ENCODE data around the gene MSGN1. TPM values are rescaled to one million over a fixed set of nuclear protein-coding genes. Genes with fewer than 3 reads are reported as not detected.
A peak's percentile ranks its signal among the peaks of the same experiment; 100 is the strongest.

Gene MSGN1
- total and polyA plus RNA-seq, 3 experiments from 2014 or later = not detected

DNA sequence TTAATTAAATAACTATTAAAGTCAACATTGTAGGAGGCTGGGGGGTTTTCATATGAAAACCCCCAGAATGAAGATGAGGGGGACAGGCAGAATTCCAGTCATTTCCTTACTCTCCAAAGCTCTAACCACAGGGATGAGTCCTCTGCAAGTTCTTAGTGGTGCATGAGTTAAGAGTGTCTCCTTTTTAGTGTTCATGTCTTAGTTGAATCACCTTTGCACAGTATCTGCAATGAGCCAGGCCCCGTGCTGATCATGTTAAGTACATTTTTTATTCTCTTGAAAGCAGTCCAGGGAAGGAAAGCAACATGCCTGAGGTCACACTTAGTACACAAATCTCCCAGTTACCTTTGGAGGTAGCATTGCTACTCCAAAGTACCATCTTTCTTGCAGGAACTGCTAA lies 25.7 kb upstream of the MSGN1 start:
- Mint-ChIP-seq H3K27ac (no peak overlapping the region), H3K4me3 (no peak overlapping the region), H3K27me3 (peaks cover 6 to 46% of the 10 kb centered on the region in 2 donors), H3K4me1 (no peaks in the 10 kb centered on the region), H3K36me3 (no peaks in the 10 kb centered on the region), H3K9me3 (no peaks in the 10 kb centered on the region)
- Histone ChIP-seq H3K36me3 (ENCODE audit: insufficient read depth, low read length) (no peaks in the 10 kb centered on the region), H3K9me3 (ENCODE audit: low read length) (no peaks in the 10 kb centered on the region), H3K27ac (ENCODE audit: low read depth, low read length) (no peak overlapping the region), H3K27me3 (ENCODE audit: insufficient read depth, low read length, poor library complexity, severe bottlenecking) (peaks cover 12% of the 10 kb centered on the region), H3K4me1 (ENCODE audit: insufficient read depth, low read length) (no peaks in the 10 kb centered on the region), H3K4me3 (ENCODE audit: low read length) (no peak overlapping the region)
- no peak for DNase-seq
- ChIA-PET POLR2A (no interaction called here), CTCF (no interaction called here)

DNA sequence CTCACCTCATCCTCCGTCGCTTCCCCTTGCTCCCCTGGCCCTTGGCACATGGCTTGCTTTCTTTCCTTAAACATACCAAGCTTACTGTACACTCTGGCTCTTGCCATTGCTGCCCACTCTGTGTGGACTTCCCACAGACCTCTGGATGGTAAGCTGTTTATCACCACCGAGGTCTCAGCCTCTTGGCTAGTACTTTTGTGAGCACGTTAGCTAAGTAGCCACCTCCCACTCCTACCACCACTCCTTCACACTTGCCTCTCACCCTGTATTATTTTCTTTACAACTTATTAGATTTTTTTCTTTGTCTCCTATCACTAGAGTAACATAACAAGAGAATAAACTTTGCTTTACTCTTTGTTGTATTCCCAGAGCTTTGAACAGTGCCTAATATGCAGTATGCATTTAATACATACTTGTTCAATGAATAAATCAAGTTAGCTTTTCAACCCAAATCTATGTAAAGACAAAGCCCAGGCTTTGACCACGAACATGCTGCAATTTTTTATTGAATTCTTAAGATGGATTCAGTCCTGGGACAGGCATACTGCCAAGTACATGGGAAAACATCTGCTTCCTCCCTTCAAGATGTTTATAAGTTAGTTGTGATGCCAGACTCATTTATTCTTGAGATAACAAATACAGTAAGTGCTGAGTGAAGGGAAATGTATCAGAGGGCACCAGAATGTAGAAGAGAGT lies 25.0 kb upstream of the MSGN1 start:
- no peaks in the 10 kb centered on the region for H3K36me3 Mint-ChIP-seq
- Histone ChIP-seq H3K27ac (ENCODE audit: low read depth, low read length) (no peak overlapping the region), H3K4me3 (ENCODE audit: low read length) (no peak overlapping the region), H3K9me3 (ENCODE audit: low read length) (no peaks in the 10 kb centered on the region), H3K36me3 (ENCODE audit: insufficient read depth, low read length) (no peaks in the 10 kb centered on the region), H3K27me3 (ENCODE audit: insufficient read depth, low read length, poor library complexity, severe bottlenecking) (peaks cover 12% of the 10 kb centered on the region), H3K4me1 (ENCODE audit: insufficient read depth, low read length) (no peaks in the 10 kb centered on the region)
- no peaks in the 10 kb centered on the region for H3K4me1 Mint-ChIP-seq
- H3K9me3 Mint-ChIP-seq = no peaks in the 10 kb centered on the region
- no peak overlapping the region for H3K4me3 Mint-ChIP-seq
- H3K27me3 Mint-ChIP-seq = peaks cover 6 to 48% of the 10 kb centered on the region in 2 donors
- peak overlapping the region in 1 of 8 donors; percentile 3 for H3K27ac Mint-ChIP-seq
- no peak for DNase-seq
- POLR2A ChIA-PET = no interaction called here
- CTCF ChIA-PET = no interaction called here

DNA sequence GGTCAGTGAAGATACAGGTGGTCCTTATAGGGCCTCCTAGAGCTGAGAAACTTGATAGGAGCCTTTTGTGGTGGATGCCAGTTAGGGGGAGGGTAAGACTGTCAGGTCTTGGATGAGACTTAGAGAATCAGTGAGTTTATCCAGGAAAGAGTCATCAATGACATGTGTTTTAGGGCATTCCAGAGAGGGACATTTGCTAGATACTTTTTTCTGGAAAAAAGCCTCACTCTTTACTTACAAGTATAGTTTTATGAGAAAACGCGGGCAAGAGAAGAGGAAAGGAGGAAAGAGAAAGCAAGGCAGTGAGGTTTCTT lies 24.5 kb upstream of the MSGN1 start:
- no peaks in the 10 kb centered on the region for H3K36me3 ChIP-seq (ENCODE audit: insufficient read depth, low read length)
- peaks cover 12% of the 10 kb centered on the region for H3K27me3 ChIP-seq (ENCODE audit: insufficient read depth, low read length, poor library complexity, severe bottlenecking)
- POLR2A ChIA-PET = no interaction called here
- CTCF ChIA-PET = no interaction called here
- no peaks in the 10 kb centered on the region for H3K9me3 ChIP-seq (ENCODE audit: low read length)
- H3K27ac ChIP-seq (ENCODE audit: low read depth, low read length) = no peak overlapping the region
- Mint-ChIP-seq H3K36me3 (no peaks in the 10 kb centered on the region), H3K27ac (peak overlapping the region in 1 of 8 donors; percentile 3), H3K4me3 (no peak overlapping the region), H3K27me3 (peaks cover 6 to 52% of the 10 kb centered on the region in 2 donors), H3K4me1 (no peaks in the 10 kb centered on the region), H3K9me3 (no peaks in the 10 kb centered on the region)
- no peak for DNase-seq
- H3K4me3 ChIP-seq (ENCODE audit: low read length) = no peak overlapping the region
- no peaks in the 10 kb centered on the region for H3K4me1 ChIP-seq (ENCODE audit: insufficient read depth, low read length)

DNA sequence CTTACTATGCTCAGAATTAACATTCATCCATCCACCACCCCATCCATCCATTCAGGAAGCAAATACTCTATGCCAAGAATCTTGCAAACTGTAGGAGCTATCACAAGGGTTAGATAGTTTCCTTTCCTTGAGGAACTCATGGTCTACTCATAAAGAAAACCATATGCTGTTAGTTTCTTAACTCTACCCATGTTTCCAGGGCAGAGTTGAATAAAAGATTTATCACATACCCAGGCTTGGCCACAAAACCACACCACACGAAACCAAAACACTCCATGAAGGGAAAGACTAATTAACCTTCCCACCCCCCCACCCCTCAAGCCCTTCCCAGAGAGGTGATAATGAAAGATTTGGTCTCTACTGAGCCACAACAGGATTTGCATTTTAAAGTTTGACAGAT lies 23.7 kb upstream of the MSGN1 start:
- no peak overlapping the region for H3K27ac ChIP-seq (ENCODE audit: low read depth, low read length)
- H3K9me3 ChIP-seq (ENCODE audit: low read length) = no peaks in the 10 kb centered on the region
- no peaks in the 10 kb centered on the region for H3K36me3 ChIP-seq (ENCODE audit: insufficient read depth, low read length)
- no peak overlapping the region for H3K4me3 ChIP-seq (ENCODE audit: low read length)
- Mint-ChIP-seq H3K4me1 (no peaks in the 10 kb centered on the region), H3K36me3 (no peaks in the 10 kb centered on the region), H3K27me3 (peaks cover 6 to 52% of the 10 kb centered on the region in 2 donors), H3K4me3 (no peak overlapping the region), H3K9me3 (no peaks in the 10 kb centered on the region), H3K27ac (no peak overlapping the region)
- ChIA-PET POLR2A (no interaction called here), CTCF (no interaction called here)
- no peak for DNase-seq
- peaks cover 12% of the 10 kb centered on the region for H3K27me3 ChIP-seq (ENCODE audit: insufficient read depth, low read length, poor library complexity, severe bottlenecking)
- H3K4me1 ChIP-seq (ENCODE audit: insufficient read depth, low read length) = no peaks in the 10 kb centered on the region

DNA sequence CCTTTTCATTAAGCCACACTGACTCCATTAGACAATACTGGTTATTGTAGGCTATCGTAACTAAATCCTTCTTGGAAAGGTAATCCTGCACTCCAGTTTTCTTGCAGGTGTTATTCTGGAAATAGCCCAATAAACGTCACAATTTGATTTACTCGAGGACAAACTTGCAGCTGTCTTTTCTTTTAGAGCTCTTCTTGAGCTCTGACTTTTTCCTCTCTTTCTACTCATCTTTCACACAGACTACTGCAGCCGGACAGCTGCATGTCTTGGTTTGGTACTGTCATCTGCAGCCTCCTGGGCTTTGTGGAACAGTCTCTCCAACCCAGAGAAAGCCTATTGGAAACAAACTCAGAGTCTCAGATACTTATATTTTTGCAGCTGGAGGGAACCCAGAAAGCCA lies 23.0 kb upstream of the MSGN1 start:
- Mint-ChIP-seq H3K27me3 (peaks cover 6 to 56% of the 10 kb centered on the region in 2 donors), H3K9me3 (no peaks in the 10 kb centered on the region), H3K4me3 (no peak overlapping the region), H3K36me3 (no peaks in the 10 kb centered on the region), H3K27ac (peak overlapping the region in 1 of 8 donors; percentile 88), H3K4me1 (no peaks in the 10 kb centered on the region)
- no peaks in the 10 kb centered on the region for H3K4me1 ChIP-seq (ENCODE audit: insufficient read depth, low read length)
- H3K36me3 ChIP-seq (ENCODE audit: insufficient read depth, low read length) = no peaks in the 10 kb centered on the region
- no peaks in the 10 kb centered on the region for H3K9me3 ChIP-seq (ENCODE audit: low read length)
- peaks cover 12% of the 10 kb centered on the region for H3K27me3 ChIP-seq (ENCODE audit: insufficient read depth, low read length, poor library complexity, severe bottlenecking)
- ChIA-PET POLR2A (no interaction called here), CTCF (no interaction called here)
- DNase-seq = no peak
- H3K4me3 ChIP-seq (ENCODE audit: low read length) = no peak overlapping the region
- no peak overlapping the region for H3K27ac ChIP-seq (ENCODE audit: low read depth, low read length)

DNA sequence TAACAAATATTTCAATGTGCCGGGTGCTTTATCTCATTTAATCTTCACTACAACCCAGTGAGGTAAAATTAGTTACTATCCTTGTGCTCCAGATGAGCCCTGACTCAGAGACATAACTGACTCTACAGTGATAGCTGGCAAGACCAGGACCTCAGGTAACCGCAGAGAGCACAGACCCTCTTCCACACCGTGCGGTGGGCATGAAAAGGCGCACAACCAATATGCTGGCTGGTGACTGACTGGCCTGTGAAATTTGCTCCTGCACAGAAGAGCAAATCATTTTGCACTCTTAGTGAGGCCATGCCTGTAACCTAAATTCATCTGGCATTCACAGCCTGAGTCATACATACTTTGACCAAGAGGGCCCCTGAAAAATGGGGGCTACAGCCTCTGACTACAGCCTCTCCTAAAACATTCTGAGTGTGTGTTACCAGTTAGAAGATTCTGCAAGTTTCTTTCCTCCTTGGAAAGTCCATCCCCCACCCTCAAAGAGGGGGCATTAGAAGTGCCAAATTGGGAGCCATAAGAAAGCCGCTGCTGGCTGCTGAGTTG lies 22.4 kb upstream of the MSGN1 start:
- Mint-ChIP-seq H3K4me3 (no peak overlapping the region), H3K27ac (no peak overlapping the region), H3K36me3 (no peaks in the 10 kb centered on the region), H3K4me1 (no peaks in the 10 kb centered on the region), H3K27me3 (peaks cover 6 to 61% of the 10 kb centered on the region in 2 donors), H3K9me3 (no peaks in the 10 kb centered on the region)
- H3K27me3 ChIP-seq (ENCODE audit: insufficient read depth, low read length, poor library complexity, severe bottlenecking) = peaks cover 12% of the 10 kb centered on the region
- no peak overlapping the region for H3K4me3 ChIP-seq (ENCODE audit: low read length)
- no peak overlapping the region for H3K27ac ChIP-seq (ENCODE audit: low read depth, low read length)
- CTCF ChIA-PET = no interaction called here
- no peaks in the 10 kb centered on the region for H3K36me3 ChIP-seq (ENCODE audit: insufficient read depth, low read length)
- no peaks in the 10 kb centered on the region for H3K9me3 ChIP-seq (ENCODE audit: low read length)
- DNase-seq = no peak
- no peaks in the 10 kb centered on the region for H3K4me1 ChIP-seq (ENCODE audit: insufficient read depth, low read length)
- POLR2A ChIA-PET = no interaction called here

DNA sequence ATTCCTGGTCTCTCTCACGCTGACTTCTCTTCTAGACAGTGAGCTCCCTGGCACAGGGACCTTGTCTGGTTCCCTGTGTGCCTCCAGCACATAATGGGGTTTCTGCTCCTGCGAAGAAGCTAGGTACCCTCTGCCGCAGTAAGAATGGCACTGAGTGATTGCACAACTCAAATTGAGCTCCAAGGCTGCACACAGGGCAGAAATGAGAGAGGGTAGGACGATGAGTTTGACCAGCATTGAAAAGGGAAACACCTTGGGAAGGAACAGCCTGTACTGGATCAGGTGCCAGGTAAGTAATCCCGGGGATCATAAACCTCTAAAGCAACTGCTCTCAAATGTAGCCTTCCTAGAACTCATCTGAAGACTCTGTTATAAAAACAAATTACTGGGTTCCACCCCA lies 21.0 kb upstream of the MSGN1 start:
- CTCF ChIA-PET = interaction anchor here (1.1 kb wide), 1 partner anchor 76 kb away, joined by 3 read pairs; no protein-coding TSS in a partner anchor
- Mint-ChIP-seq H3K27ac (no peak overlapping the region), H3K27me3 (peaks cover 6 to 67% of the 10 kb centered on the region in 2 donors), H3K4me3 (no peak overlapping the region), H3K9me3 (no peaks in the 10 kb centered on the region), H3K4me1 (no peaks in the 10 kb centered on the region), H3K36me3 (no peaks in the 10 kb centered on the region)
- POLR2A ChIA-PET = no interaction called here
- H3K4me3 ChIP-seq (ENCODE audit: low read length) = no peak overlapping the region
- DNase-seq = no peak
- H3K36me3 ChIP-seq (ENCODE audit: insufficient read depth, low read length) = no peaks in the 10 kb centered on the region
- H3K27me3 ChIP-seq (ENCODE audit: insufficient read depth, low read length, poor library complexity, severe bottlenecking) = peaks cover 12% of the 10 kb centered on the region
- H3K4me1 ChIP-seq (ENCODE audit: insufficient read depth, low read length) = no peaks in the 10 kb centered on the region
- no peak overlapping the region for H3K27ac ChIP-seq (ENCODE audit: low read depth, low read length)
- no peaks in the 10 kb centered on the region for H3K9me3 ChIP-seq (ENCODE audit: low read length)

DNA sequence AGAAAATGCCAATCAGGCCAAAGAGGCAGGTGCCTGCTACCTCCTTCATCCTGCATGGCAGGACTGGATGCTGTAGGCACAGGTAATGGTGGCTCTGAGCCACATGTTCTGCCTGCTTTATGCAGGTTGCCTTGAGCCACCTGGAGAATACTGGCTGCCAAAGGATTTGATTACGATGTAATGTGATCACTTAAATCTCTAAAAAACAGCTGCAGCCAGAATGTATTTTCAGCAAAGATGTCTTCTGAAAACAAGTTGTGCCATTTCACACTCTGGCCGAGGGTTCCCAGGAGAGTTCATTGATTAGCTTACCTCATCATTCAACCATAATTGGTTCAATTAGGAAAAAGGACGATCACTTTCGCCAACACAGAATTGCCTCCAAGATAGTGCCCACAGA lies 17.9 kb upstream of the MSGN1 start:
- POLR2A ChIA-PET = interaction anchor here (0.5 kb wide), 1 partner anchor 8 kb away, joined by 4 read pairs; no protein-coding TSS in a partner anchor
- CTCF ChIA-PET = no interaction called here
- no peaks in the 10 kb centered on the region for H3K36me3 ChIP-seq (ENCODE audit: insufficient read depth, low read length)

More for the DNA sequence above, 17.9 kb upstream of the MSGN1 start:
- H3K36me3 Mint-ChIP-seq = no peaks in the 10 kb centered on the region
- no peak overlapping the region for H3K4me3 Mint-ChIP-seq
- Histone ChIP-seq H3K27ac (ENCODE audit: low read depth, low read length) (no peak overlapping the region), H3K9me3 (ENCODE audit: low read length) (no peaks in the 10 kb centered on the region), H3K4me1 (ENCODE audit: insufficient read depth, low read length) (no peaks in the 10 kb centered on the region), H3K27me3 (ENCODE audit: insufficient read depth, low read length, poor library complexity, severe bottlenecking) (no peaks in the 10 kb centered on the region), H3K4me3 (ENCODE audit: low read length) (no peak overlapping the region)
- no peak for DNase-seq
- H3K9me3 Mint-ChIP-seq = no peaks in the 10 kb centered on the region
- peaks cover 3 to 41% of the 10 kb centered on the region in 2 donors for H3K27me3 Mint-ChIP-seq
- no peaks in the 10 kb centered on the region for H3K4me1 Mint-ChIP-seq
- H3K27ac Mint-ChIP-seq = no peak overlapping the region
